ENCODE measurements around the gene SEMA4D.
"Not testable (repeated sequence)": the region's sequence is repeated elsewhere in the genome, so short reads cannot be mapped to it uniquely, and the experiment has no call there.

Gene SEMA4D

DNA sequence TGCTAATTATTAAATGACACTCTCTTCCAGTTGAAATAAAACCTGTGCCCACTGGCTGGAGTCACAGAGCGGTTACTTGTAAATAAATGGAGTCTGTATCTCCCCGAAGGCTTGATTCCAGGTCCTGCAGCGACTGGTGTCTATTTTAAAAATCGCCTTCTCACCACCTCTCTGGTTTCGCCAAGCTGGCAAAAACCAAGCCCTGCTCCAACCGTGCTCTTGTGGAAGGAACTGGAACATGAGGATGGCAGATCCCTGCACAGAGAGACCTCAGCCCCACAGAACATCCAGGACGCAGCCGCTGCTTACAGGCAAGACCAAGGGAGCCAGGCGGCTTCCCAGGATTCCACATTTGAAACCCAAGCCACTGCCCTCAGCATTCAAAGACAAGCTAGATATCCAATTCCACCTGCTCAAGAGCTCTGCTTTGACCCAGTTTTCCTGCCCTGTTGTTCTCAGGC is 15.0 kb downstream of the SEMA4D start:
- ChIA-PET POLR2A (interaction anchor here (1.3 kb wide), 1 partner anchor 16 kb away, joined by 4 read pairs; no protein-coding TSS in a partner anchor), CTCF (interaction anchor here (0.6 to 1.8 kb wide), 3 partner anchors 9 to 66 kb away, joined by 3 to 5 read pairs (median 4); no protein-coding TSS in a partner anchor)
- no peak for DNase-seq (ENCODE audit: extremely low spot score)

DNA sequence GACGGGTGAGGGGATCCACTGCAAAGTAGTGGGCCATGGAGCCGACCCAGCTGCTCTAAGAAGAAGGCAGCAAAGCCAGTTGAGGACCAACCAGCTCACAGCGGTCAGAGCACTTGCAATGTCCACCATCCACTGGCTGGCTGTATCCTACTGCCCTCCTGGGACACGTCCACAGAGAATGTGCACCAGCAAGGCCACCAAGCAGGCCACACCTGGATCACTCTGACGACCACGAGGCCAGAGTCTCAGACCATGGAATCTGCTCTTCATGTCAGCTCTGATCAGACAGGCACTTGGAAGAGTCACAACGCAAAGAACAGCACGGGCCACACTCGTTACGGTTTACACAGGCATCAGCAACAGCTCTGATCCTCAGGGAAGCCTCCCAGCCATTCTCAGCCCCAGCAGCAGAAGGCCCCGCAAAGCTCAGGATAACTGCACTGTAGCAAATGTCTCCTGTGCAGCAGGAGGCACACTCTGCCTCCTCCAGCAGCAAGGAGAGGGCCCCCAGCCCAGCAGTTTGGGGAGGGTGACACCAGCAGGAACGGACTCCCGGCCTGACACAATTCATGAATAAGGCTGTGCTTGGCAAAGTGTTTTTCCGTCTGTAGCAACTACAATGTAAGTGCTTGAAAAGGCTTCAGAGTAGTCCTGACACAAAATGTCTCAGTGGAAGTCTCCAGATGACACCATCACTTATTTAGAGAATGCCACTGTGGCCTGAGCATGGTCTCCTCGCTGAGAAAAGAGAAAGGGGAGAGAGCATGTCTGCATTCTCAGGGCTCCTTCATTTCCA is 15.7 kb downstream of the SEMA4D start:
- TF ChIP-seq, protein P1, sequence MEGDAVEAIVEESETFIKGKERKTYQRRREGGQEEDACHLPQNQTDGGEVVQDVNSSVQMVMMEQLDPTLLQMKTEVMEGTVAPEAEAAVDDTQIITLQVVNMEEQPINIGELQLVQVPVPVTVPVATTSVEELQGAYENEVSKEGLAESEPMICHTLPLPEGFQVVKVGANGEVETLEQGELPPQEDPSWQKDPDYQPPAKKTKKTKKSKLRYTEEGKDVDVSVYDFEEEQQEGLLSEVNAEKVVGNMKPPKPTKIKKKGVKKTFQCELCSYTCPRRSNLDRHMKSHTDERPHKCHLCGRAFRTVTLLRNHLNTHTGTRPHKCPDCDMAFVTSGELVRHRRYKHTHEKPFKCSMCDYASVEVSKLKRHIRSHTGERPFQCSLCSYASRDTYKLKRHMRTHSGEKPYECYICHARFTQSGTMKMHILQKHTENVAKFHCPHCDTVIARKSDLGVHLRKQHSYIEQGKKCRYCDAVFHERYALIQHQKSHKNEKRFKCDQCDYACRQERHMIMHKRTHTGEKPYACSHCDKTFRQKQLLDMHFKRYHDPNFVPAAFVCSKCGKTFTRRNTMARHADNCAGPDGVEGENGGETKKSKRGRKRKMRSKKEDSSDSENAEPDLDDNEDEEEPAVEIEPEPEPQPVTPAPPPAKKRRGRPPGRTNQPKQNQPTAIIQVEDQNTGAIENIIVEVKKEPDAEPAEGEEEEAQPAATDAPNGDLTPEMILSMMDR (IDR thresholded peaks at IDR 0.05; ENCODE audit: control extremely low read depth, extremely low read depth, low read depth, missing control alignments), result no peak
- ChIA-PET POLR2A (no interaction called here), CTCF (interaction anchor here (0.6 to 1.8 kb wide), 3 partner anchors 9 to 67 kb away, joined by 3 to 5 read pairs (median 3); no protein-coding TSS in a partner anchor)
- no peak for DNase-seq (ENCODE audit: extremely low spot score)

More for the DNA sequence above, 15.0 kb downstream of the SEMA4D start:
- TF ChIP-seq, protein P1 (IDR thresholded peaks at IDR 0.05; ENCODE audit: control extremely low read depth, extremely low read depth, low read depth, missing control alignments), result no peak

DNA sequence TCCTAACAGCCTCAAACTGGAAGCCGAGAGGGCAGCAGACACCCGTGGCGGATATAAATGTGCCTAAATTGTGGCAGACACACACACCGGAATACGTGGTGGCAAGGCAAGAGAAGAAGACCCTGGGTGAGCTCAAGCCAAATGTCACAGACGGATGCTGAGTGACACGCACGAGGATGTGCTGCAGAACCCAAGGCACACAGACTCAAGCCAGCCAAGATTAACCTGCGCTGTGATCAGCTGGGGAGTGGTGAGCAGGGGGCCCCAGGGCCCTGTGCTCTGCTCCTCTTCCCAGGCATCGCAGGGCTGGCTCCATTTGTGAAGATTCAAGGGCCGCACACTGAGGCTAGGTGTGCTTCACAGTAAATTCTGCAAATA is 16.4 kb downstream of the SEMA4D start:
- TF ChIP-seq, protein P1 (IDR thresholded peaks at IDR 0.05; ENCODE audit: control extremely low read depth, extremely low read depth, low read depth, missing control alignments), result no peak
- no peak for DNase-seq (ENCODE audit: extremely low spot score)
- ChIA-PET POLR2A (no interaction called here), CTCF (interaction anchor here (0.7 to 1.4 kb wide), 2 partner anchors 10 to 42 kb away, joined by 3 read pairs; no protein-coding TSS in a partner anchor)

DNA sequence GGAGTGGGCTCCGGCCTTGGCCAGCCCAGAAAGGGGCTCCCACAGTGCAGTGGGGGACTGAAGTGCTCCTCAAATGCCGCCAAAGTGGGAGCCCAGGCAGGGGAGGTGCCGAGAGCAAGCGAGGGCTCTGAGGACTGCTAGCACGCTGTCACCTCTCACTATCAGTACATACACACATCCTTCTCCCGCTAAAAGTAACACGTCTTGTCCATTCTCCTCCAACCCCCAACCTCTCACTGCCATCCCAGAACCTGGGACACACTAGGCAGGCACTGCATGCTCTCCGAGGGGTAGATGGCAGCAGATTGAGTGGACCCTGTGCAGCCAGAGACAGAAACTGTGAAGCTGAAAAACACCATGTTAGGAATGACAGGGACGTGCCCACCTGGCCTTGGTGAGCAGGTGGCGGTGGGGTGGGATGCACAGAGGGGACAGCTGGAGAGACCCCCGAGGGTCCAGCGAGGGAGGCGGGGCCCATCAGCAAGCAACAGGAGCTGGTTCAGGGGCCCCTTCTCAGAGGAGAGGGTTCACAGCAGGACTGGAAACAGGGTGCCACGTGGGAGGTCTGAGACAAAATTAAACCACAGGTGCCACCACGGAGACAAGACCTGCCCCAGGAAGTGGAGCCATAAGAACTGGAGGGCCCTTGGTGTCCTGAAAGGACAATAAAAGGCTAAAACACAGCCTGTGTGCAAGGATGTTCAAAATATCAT is 16.9 kb downstream of the SEMA4D start:
- ChIA-PET POLR2A (no interaction called here), CTCF (interaction anchor here (0.7 to 1.4 kb wide), 2 partner anchors 10 to 41 kb away, joined by 3 read pairs; no protein-coding TSS in a partner anchor)
- DNase-seq (ENCODE audit: extremely low spot score), result no peak
- TF ChIP-seq, protein P1 (IDR thresholded peaks at IDR 0.05; ENCODE audit: control extremely low read depth, extremely low read depth, low read depth, missing control alignments), result no peak

DNA sequence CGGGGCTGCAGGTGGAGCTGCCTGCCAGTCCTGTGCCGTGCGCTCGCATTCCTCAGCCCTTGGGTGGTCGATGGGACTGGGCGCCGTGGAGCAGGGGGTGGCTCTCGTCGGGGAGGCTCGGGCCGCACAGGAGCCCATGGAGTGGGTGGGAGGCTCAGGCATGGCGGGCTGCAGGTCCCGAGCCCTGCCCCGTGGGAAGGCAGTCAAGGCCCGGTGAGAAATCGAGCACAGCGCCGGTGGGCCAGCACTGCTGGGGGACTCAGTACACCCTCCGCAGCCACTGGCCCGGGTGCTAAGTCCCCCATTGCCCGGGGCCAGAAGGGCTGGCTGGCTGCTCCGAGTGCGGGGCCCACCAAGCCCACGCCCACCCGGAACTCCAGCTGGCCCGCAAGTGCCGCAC is 17.5 kb downstream of the SEMA4D start:
- not testable (repeated sequence) for DNase-seq (ENCODE audit: extremely low spot score)
- CTCF ChIA-PET, result interaction anchor here (1.6 kb wide), 1 partner anchor 68 kb away, joined by 3 read pairs; no protein-coding TSS in a partner anchor

DNA sequence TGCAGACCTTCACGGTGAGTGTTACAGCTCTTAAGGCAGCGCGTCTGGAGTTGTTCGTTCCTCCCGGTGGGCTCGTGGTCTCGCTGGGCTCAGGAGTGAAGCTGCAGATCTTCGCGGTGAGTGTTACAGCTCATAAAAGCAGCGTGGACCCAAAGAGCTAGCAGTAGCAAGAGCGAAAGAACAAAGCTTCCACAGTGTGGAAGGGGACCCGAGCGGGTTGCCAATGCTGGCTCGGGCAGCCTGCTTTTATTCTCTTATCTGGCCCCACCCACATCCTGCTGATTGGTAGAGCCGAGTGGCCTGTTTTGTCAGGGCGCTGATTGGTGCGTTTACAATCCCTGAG is 18.3 kb downstream of the SEMA4D start:
- POLR2A ChIA-PET, result not testable (repeated sequence)
- CTCF ChIA-PET, result interaction anchor here (1.0 to 1.6 kb wide), 4 partner anchors 8 to 69 kb away, joined by 3 to 4 read pairs (median 3); no protein-coding TSS in a partner anchor

More for the DNA sequence above, 17.5 kb downstream of the SEMA4D start:
- POLR2A ChIA-PET, result not testable (repeated sequence)

DNA sequence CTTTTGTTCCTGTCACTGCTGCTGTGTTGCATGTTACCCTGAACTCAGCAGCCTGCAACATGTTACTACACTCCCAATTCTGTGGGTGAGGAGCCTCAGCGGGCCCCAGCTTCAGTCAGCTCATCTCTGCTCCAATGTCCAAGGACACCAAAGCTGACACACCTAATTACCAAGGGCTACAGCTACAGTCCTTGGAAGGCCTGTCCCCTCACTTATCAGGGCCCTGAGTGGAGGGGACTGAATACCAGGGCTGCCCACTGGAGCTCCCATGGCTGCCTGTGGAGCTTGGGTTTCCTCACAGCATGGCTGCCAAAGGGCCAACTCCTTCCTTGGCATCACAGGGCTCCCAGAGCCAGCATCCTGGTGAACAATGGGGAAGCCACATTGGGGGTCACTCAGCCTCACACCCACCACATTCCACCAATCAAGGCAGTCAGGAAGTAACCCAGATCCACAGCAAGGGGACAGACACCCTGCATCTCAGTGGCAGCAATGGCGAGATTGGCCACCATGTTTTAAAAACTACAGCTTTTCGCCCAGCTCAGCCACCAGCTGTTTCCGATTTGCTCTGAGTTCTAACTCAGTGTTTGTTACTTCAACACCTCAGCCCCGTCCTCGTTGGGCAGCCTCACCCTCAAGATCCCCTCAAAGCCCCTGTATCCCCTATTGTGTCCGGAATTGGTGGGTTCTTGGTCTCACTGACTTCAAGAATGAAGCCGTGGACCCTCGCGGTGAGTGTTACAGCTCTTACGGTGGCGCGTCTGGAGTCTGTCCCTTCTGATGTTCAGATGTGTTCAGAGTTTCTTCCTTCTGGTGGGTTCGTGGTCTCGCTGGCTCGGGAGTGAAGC is 18.9 kb downstream of the SEMA4D start:
- CTCF ChIA-PET, result interaction anchor here (1.0 to 1.6 kb wide), 5 partner anchors 9 to 70 kb away, joined by 3 to 4 read pairs (median 3); no protein-coding TSS in a partner anchor
- TF ChIP-seq, protein P1 (IDR thresholded peaks at IDR 0.05; ENCODE audit: control extremely low read depth, extremely low read depth, low read depth, missing control alignments), result no peak
- POLR2A ChIA-PET, result no interaction called here
- no peak for DNase-seq (ENCODE audit: extremely low spot score)

More for the DNA sequence above, 18.3 kb downstream of the SEMA4D start:
- DNase-seq (ENCODE audit: extremely low spot score), result not testable (repeated sequence)
